SU-DHL-6 (cell line): ENCODE results near the gene GRIN2A.

Source experiments
- H2AFZ ChIP-seq: fragments of 200-600 bp; sonication (generic); 2 replicates; pipeline ENCODE4 v1.6.1; 2014; ENCODE audit warnings: low read depth, mild to moderate bottlenecking, moderate library complexity, mixed read lengths, antibody characterized with exemption, low read length; ENCODE audit not compliant: severe bottlenecking
- H3F3A ChIP-seq: fragments of 200-600 bp; shearing (Covaris generic); 2 replicates; pipeline ENCODE4 v1.6.0; 2016; ENCODE audit warnings: antibody characterized with exemption, mild to moderate bottlenecking; ENCODE audit not compliant: insufficient read depth
- H3K27ac ChIP-seq: fragments of 200-600 bp; sonication (generic); 2 replicates; pipeline ENCODE4 v1.5.1; 2016; ENCODE audit warnings: low read depth, mild to moderate bottlenecking, low read length, moderate library complexity, mixed read lengths
- H3K27me3 ChIP-seq: fragments of 200-600 bp; sonication (generic), shearing (Covaris generic); 2 replicates; pipeline ENCODE4 v1.6.0; 2014; ENCODE audit warnings: mild to moderate bottlenecking, low read length
- H3K36me3 ChIP-seq: fragments of 200-600 bp; sonication (generic); 2 replicates; pipeline ENCODE4 v1.6.1; 2014; ENCODE audit warnings: mild to moderate bottlenecking, low read length, mixed read lengths
- H3K4me2 ChIP-seq: fragments of 300-600, 200-600 bp; shearing (Covaris generic), sonication (generic); 2 replicates; pipeline ENCODE4 v1.6.0; 2014; ENCODE audit warnings: low read length, low read depth, mild to moderate bottlenecking; ENCODE audit not compliant: poor library complexity, severe bottlenecking
- H3K4me3 ChIP-seq: fragments of 200-600 bp; sonication (generic); 2 replicates; pipeline ENCODE4 v1.5.1; 2014; ENCODE audit warnings: antibody characterized with exemption, low read length, mild to moderate bottlenecking, mixed read lengths; ENCODE audit not compliant: insufficient read depth, poor library complexity, severe bottlenecking
- H3K79me2 ChIP-seq: fragments of 200-600 bp; sonication (generic); 2 replicates; pipeline ENCODE4 v1.6.1; 2014; ENCODE audit warnings: mild to moderate bottlenecking, low read length, moderate library complexity; ENCODE audit not compliant: insufficient read depth
- H3K9ac ChIP-seq: fragments of 200-600 bp; sonication (generic); 2 replicates; pipeline ENCODE4 v1.7.0; 2014; ENCODE audit warnings: mild to moderate bottlenecking, low read length
- H3K9me2 ChIP-seq: fragments of 200-600 bp; sonication (generic); replicated peaks from 2 replicates; pipeline ENCODE4 v1.6.1; 2014; ENCODE audit warnings: low read length; ENCODE audit not compliant: insufficient read depth
- H3K9me3 ChIP-seq: fragments of 200-600 bp; sonication (generic); 2 replicates; pipeline ENCODE4 v1.6.1; 2014; ENCODE audit warnings: low read length, mixed read lengths; ENCODE audit not compliant: insufficient read depth
- H4K20me1 ChIP-seq: fragments of 200-600 bp; sonication (generic); 2 replicates; pipeline ENCODE4 v1.6.1; 2014; ENCODE audit warnings: low read depth, mild to moderate bottlenecking, antibody characterized with exemption, low read length, moderate library complexity, mixed read lengths
- EZH2phosphoT487 ChIP-seq: fragments of 200-600 bp; sonication (generic), shearing (Covaris generic); conservative IDR thresholded peaks from 2 replicates; pipeline ENCODE4 v1.6.1; 2018; ENCODE audit warnings: mild to moderate bottlenecking, antibody characterized with exemption, low read length, moderate library complexity, mixed read lengths
- TF ChIP-seq, protein P1 (sequence below): fragments of 200-600 bp; sonication (generic); IDR thresholded peaks from one replicate; pipeline ENCODE4 v1.5.1; 2017; ENCODE audit warnings: antibody characterized with exemption, mild to moderate bottlenecking, low read length, moderate library complexity; ENCODE audit not compliant: insufficient read depth, poor library complexity, severe bottlenecking

The GRIN2A gene

DNA sequence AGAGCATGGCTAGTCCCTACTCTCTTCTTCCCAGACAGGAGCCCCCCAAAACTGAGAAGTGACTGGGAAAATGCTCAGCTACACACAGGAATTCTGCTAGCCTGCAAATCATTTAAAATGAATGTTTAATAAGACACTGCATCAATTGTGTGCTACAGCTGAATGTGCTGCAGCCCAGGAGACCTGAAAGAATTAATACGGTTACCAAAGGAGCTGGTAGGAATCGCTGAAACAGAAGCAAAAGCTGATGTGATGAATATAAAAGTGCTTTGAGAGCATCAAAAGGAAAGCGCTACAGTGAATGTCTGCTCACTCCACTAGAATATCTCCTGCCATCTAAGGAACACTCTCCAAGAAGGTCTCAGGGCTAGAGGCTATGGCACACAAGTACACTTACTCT lies 3.7 kb downstream of the GRIN2A start:
- Histone ChIP-seq H3K36me3 (no peaks in the 10 kb centered on the region), H3K9ac (no peak overlapping the region), H3K9me3 (no peaks in the 10 kb centered on the region), H3K27me3 (no peaks in the 10 kb centered on the region), H2AFZ (no peak overlapping the region), H3K9me2 (no peaks in the 10 kb centered on the region), H3F3A (no peaks in the 10 kb centered on the region), H3K79me2 (no peaks in the 10 kb centered on the region), H3K4me3 (no peak overlapping the region), H3K27ac (no peak overlapping the region), H3K4me2 (no peak overlapping the region), H4K20me1 (no peaks in the 10 kb centered on the region)
- TF ChIP-seq, protein P1, sequence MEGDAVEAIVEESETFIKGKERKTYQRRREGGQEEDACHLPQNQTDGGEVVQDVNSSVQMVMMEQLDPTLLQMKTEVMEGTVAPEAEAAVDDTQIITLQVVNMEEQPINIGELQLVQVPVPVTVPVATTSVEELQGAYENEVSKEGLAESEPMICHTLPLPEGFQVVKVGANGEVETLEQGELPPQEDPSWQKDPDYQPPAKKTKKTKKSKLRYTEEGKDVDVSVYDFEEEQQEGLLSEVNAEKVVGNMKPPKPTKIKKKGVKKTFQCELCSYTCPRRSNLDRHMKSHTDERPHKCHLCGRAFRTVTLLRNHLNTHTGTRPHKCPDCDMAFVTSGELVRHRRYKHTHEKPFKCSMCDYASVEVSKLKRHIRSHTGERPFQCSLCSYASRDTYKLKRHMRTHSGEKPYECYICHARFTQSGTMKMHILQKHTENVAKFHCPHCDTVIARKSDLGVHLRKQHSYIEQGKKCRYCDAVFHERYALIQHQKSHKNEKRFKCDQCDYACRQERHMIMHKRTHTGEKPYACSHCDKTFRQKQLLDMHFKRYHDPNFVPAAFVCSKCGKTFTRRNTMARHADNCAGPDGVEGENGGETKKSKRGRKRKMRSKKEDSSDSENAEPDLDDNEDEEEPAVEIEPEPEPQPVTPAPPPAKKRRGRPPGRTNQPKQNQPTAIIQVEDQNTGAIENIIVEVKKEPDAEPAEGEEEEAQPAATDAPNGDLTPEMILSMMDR = no peak
- no peak for TF ChIP-seq EZH2phosphoT487

DNA sequence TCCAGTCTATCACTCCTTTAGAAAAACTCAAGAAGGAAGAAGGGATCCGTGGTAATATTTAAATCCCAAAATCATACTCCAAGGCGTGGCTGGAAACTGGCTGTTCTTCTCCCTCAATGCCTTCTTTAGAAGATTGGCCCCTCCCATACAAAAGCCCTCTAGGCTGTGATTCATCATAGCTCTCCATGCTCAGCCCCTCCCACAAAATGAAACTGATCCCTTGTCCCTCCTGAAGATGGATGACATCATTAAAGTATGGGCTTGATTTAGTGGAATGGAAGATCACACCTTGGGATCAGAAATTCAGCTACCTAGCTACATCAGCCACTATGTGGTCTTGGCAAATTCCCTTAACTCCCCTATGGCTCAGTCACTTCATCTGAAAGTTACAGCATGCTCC lies 4.1 kb downstream of the GRIN2A start:
- no peak overlapping the region for H3K27ac ChIP-seq
- H3F3A ChIP-seq = no peaks in the 10 kb centered on the region
- no peaks in the 10 kb centered on the region for H3K9me3 ChIP-seq
- no peak overlapping the region for H3K9ac ChIP-seq
- H3K9me2 ChIP-seq = no peaks in the 10 kb centered on the region
- H3K79me2 ChIP-seq = no peaks in the 10 kb centered on the region
- H3K4me2 ChIP-seq = no peak overlapping the region
- H3K4me3 ChIP-seq = no peak overlapping the region
- TF ChIP-seq, protein P1 = no peak
- no peak for TF ChIP-seq EZH2phosphoT487
- H3K27me3 ChIP-seq = no peaks in the 10 kb centered on the region
- H3K36me3 ChIP-seq = no peaks in the 10 kb centered on the region
- no peak overlapping the region for H2AFZ ChIP-seq
- no peaks in the 10 kb centered on the region for H4K20me1 ChIP-seq

DNA sequence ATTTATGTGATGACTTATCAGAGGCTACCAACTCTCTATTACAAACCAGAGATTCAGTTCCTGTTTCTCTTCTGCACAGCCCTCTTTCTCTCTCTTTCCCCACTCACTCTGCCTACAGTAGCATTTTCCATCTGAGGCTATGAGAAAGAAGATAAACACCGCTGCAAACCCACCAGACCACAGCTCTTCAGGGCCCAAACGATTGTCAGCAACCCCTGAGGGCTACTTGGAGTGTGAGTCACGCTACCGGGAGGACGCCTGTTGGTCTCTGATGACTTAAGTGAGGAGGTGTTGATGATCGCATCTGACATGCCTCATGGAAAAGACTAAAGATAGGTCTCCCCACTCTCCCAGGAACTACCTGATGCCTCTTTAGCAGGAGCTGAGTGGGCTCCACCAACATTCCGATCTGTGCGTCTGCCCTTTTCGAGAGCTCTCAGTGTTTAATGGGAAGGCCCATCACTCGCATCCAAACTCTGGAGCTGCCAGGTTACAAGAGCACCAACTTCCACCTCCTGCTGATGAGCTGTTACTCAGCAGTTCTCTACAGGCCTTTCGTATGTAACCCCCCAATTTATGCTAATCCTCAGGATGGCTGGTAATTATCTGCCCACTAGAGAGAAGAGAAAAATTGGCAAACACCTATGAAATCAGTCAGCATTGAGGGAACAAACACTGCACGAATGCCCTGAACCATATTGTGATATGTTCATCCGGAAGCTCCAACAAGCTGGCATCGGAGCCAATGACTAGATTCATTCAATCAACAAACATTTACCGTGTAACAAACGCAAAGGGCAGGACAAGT lies 9.2 kb downstream of the GRIN2A start:
- H3K27me3 ChIP-seq = no peaks in the 10 kb centered on the region
- H3K9me3 ChIP-seq = no peaks in the 10 kb centered on the region
- H3K9ac ChIP-seq = no peak overlapping the region
- no peak overlapping the region for H2AFZ ChIP-seq
- no peaks in the 10 kb centered on the region for H3F3A ChIP-seq
- H3K27ac ChIP-seq = no peak overlapping the region
- no peaks in the 10 kb centered on the region for H3K36me3 ChIP-seq
- no peaks in the 10 kb centered on the region for H4K20me1 ChIP-seq
- H3K79me2 ChIP-seq = no peaks in the 10 kb centered on the region
- H3K9me2 ChIP-seq = no peaks in the 10 kb centered on the region
- no peak overlapping the region for H3K4me3 ChIP-seq
- H3K4me2 ChIP-seq = no peak overlapping the region
- TF ChIP-seq, protein P1 = no peak
- TF ChIP-seq EZH2phosphoT487 = no peak
